SK-N-MC (cell line): ENCODE data around the gene MYH14.

Experiments
- DNase-seq: peaks from one replicate; pipeline ENCODE4 v3.0.0-alpha.2; 2011; ENCODE audit warnings: low read depth, low spot score
- H3K27ac ChIP-seq: fragments of 200-600 bp; sonication (generic); 2 replicates; pipeline ENCODE4 v1.5.1; 2016; ENCODE audit warnings: mixed run types
- H3K36me3 ChIP-seq: fragments of 200-600 bp; sonication (generic); 2 replicates; pipeline ENCODE4 v1.6.1; 2017; ENCODE audit warnings: antibody characterized with exemption, low read length, mixed read lengths; ENCODE audit not compliant: insufficient read depth
- H3K4me3 ChIP-seq: fragments of 200-600 bp; sonication (generic); 2 replicates; pipeline ENCODE4 v1.5.1; 2016
- H3K9ac ChIP-seq: fragments of 200-600 bp; sonication (generic); 2 replicates; pipeline ENCODE4 v1.8.0; 2017; ENCODE audit warnings: mixed run types, mixed read lengths; ENCODE audit not compliant: insufficient read length
- H3K9me3 ChIP-seq: fragments of 200-600 bp; sonication (generic); 2 replicates; pipeline ENCODE4 v1.6.1; 2017; ENCODE audit warnings: low read depth, mild to moderate bottlenecking, antibody characterized with exemption, low read length, moderate library complexity, mixed read lengths
- EZH2 ChIP-seq: fragments of 200-600 bp; sonication (generic); IDR thresholded peaks from one replicate; pipeline ENCODE4 v1.6.1; 2017; ENCODE audit warnings: antibody characterized with exemption
- FOXP2 ChIP-seq: optimal IDR thresholded peaks from 2 replicates; pipeline ENCODE3; 2011; ENCODE audit warnings: mild to moderate bottlenecking, moderate library complexity; ENCODE audit not compliant: insufficient read depth; ENCODE audit errors: extremely low read length, control extremely low read depth
- POLR2AphosphoS5 ChIP-seq: IDR thresholded peaks from 2 replicates; pipeline ENCODE4 v1.6.1; 2012; ENCODE audit warnings: mild to moderate bottlenecking, low read depth, low read length, borderline replicate concordance

MYH14 gene

DNA sequence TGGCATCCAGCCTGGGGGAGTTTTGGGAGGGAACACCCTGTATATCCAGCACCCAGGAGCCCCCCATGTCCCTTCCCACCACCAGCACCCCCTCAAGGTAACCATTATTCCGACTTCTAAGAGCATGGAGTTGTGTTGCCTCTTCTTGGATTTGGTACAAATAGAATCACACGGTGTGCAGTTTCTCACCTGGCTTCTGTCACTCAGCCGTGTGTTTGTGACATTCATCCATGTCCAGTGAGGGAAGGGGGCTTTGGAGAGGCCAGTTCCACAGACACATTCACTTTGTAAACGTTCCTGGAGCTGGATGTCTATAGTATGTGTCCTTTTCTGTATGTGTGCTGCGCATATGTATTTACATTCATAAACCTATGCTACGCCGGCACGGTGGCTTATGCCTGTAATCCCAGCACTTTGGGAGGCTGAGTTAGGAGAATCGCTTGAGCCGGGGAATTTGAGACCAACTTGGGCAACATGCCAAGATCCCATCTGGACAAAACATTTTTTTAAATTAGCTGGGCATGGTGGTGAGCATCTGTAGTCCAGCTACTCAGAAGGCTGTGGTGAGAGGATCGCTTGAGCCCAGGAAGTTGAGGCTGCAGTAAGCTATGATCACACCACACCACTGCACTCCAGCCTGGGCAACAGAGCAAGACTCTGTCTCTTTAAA lies 36.6 kb downstream of the MYH14 start:
- Histone ChIP-seq H3K9me3 (no peaks in the 10 kb centered on the region), H3K4me3 (no peak overlapping the region), H3K36me3 (no peaks in the 10 kb centered on the region), H3K27ac (no peak overlapping the region), H3K9ac (no peak overlapping the region)
- no peak for TF ChIP-seq FOXP2
- DNase-seq, result no peak

DNA sequence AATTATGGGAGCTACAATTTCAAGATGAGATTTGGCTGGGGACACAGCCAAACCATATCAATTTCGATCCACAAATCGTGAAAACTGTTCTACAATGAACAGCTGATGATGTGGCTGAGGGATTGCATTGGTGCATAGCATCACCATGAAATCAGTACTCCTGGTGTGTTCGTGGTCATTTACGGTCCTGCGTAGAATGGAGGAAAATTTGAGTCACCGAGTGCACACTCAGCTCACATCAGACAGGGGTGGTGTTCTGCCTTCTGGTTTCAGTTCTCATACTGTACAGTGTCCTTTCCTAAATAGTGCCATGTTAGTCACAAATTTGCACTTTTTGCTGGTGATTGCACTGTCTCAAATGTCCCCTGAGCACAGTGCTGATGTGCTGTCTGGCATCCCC lies 39.2 kb downstream of the MYH14 start:
- H3K36me3 ChIP-seq, result no peaks in the 10 kb centered on the region
- no peak for TF ChIP-seq POLR2AphosphoS5
- no peak for TF ChIP-seq EZH2
- no peak for TF ChIP-seq FOXP2
- no peaks in the 10 kb centered on the region for H3K9me3 ChIP-seq
- H3K27ac ChIP-seq, result no peak overlapping the region
- H3K9ac ChIP-seq, result no peak overlapping the region
- no peak overlapping the region for H3K4me3 ChIP-seq
- no peak for DNase-seq

DNA sequence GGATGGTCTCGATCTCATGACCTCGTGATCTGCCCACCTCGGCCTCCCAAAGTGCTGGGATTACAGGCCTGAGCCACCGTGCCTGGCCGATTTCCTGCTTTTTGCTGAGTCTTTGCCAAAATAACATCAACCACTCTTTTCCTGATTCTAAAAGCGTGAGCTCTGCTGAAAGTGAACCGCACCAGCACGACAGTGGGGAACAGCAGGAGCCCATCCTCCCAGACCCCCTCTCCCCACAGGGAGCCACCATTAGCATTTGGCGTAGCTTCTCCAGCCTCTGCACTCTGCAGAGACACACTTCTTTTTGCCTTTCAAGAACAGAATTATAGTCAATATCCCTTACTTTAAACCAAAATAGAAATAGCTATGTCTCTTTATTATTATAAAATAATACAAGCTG lies 41.3 kb downstream of the MYH14 start:
- Histone ChIP-seq H3K9ac (no peak overlapping the region), H3K27ac (no peak overlapping the region), H3K36me3 (no peaks in the 10 kb centered on the region), H3K4me3 (no peak overlapping the region), H3K9me3 (no peaks in the 10 kb centered on the region)
- TF ChIP-seq FOXP2, result no peak
- no peak for TF ChIP-seq POLR2AphosphoS5
- TF ChIP-seq EZH2, result no peak
- no peak for DNase-seq

DNA sequence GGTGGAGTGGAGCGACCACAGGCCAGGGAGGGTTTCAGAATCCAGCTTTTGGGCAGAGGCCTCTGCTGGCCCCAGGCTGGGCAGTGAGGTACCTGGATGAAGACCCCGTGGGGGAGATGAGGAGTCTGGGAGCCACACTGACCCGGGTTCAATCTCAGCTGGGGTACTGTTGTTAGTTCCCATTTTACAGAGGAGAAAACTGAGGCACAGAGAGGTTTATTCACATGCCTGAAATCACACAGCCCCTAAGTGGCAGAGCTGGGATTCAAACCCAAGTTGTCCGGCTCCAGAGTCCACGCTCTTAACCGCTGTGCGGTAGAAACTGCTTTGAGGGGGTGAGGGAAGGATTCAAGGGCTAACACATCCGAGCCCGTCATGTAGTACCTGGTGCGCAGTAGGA lies 45.0 kb downstream of the MYH14 start:
- no peaks in the 10 kb centered on the region for H3K36me3 ChIP-seq
- H3K27ac ChIP-seq, result no peak overlapping the region
- no peak overlapping the region for H3K4me3 ChIP-seq
- TF ChIP-seq EZH2, result no peak
- no peak for TF ChIP-seq FOXP2
- no peak for TF ChIP-seq POLR2AphosphoS5
- no peaks in the 10 kb centered on the region for H3K9me3 ChIP-seq
- DNase-seq, result no peak
- no peak overlapping the region for H3K9ac ChIP-seq

DNA sequence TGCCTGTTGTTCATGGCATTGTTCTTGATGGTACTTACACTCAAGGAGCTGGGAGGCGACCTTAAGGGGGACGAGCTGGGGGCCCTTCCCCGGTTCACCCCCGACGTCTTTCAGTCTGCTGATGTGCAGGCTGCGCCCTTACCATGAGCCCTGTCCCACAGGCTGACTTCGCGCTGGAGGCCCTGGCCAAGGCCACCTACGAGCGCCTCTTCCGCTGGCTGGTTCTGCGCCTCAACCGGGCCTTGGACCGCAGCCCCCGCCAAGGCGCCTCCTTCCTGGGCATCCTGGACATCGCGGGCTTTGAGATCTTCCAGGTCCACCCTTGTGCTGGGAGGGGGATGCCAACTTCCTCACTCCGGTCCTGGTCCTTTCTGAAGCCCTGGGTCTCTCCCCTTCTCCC lies 45.4 kb downstream of the MYH14 start:
- Histone ChIP-seq H3K9ac (no peak overlapping the region), H3K4me3 (no peak overlapping the region), H3K9me3 (no peaks in the 10 kb centered on the region), H3K36me3 (no peaks in the 10 kb centered on the region), H3K27ac (no peak overlapping the region)
- no peak for DNase-seq
- TF ChIP-seq POLR2AphosphoS5 (no peak), FOXP2 (no peak), EZH2 (no peak)

DNA sequence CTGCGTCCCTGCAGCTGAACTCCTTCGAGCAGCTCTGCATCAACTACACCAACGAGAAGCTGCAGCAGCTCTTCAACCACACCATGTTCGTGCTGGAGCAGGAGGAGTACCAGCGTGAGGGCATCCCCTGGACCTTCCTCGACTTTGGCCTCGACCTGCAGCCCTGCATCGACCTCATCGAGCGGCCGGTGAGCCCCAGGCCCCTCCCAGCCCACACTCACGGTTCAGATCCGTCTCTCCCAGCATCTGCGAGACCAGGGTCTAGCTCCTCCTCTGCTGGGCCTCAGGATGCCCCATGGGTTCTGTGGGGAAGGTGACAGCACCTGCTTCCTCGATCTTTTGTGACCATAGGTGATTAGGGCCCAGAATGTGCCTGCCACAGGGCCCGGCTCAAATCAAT lies 46.2 kb downstream of the MYH14 start:
- Histone ChIP-seq H3K27ac (no peak overlapping the region), H3K4me3 (no peak overlapping the region), H3K9ac (no peak overlapping the region), H3K36me3 (no peaks in the 10 kb centered on the region), H3K9me3 (no peaks in the 10 kb centered on the region)
- DNase-seq, result no peak
- TF ChIP-seq EZH2 (no peak), POLR2AphosphoS5 (no peak), FOXP2 (no peak)

DNA sequence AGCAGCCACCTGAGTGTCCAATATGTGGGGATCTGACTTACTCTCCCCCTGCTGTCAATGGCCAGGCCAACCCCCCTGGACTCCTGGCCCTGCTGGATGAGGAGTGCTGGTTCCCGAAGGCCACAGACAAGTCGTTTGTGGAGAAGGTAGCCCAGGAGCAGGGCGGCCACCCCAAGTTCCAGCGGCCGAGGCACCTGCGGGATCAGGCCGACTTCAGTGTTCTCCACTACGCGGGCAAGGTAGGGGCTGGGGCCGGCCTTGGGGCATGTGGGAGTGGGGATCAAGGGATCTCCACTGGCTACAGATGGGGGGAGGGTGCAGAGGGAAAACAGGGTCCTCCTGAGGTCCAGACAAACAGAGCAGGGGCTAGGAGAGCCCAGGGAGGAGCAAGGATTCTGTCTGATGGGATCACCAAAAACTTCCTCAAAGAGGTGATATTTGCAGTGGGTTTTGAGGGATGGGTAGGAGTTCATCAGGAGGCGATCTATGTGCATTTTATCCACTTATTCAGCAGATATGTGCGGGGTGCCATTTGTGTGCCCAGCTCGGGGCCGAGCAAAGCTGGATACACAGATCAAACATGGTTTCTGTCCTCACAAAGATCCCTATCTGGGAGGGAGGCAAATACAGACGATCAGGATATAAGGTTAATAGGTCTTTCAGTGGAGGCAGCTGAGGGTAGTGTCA lies 47.2 kb downstream of the MYH14 start:
- H3K27ac ChIP-seq, result no peak overlapping the region
- H3K9ac ChIP-seq, result no peak overlapping the region
- H3K36me3 ChIP-seq, result no peaks in the 10 kb centered on the region
- TF ChIP-seq POLR2AphosphoS5 (no peak), EZH2 (no peak), FOXP2 (no peak)
- H3K9me3 ChIP-seq, result no peaks in the 10 kb centered on the region
- no peak overlapping the region for H3K4me3 ChIP-seq
- DNase-seq, result no peak

DNA sequence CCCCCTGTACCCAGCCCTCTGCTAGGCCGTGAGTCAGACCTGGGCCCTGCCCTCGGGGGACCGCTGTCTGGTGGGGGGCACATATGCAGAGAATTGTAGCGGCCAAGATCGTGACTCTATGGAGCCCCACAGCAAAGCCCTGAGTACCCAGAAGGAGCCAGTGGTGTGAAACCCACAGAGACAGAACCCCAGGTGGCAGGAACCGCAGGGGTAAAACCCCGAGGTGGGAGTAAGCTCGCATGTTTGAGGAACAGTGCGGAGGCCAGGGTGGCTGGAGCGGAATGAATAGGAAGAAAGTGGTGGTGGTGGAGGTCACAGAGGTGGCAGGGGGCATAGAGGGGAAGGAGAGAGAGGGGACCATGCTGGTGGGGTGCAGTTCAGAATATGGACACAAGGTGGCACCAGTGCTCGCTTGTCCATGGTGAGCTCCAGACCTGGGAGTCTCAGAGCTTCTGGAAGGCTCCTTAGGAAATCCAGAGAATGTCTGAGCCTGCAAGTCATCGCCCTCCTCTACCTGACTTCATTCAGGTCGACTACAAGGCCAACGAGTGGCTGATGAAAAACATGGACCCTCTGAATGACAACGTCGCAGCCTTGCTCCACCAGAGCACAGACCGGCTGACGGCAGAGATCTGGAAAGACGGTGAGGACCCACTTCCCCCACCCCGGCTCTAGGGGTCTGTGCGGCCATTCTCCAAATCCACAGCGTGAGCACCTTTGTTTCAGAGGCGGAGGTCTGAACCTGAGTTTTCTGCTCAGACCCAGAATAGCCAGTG lies 48.9 kb downstream of the MYH14 start:
- TF ChIP-seq POLR2AphosphoS5 (no peak), FOXP2 (no peak), EZH2 (no peak)
- Histone ChIP-seq H3K9me3 (no peaks in the 10 kb centered on the region), H3K4me3 (no peak overlapping the region), H3K36me3 (no peaks in the 10 kb centered on the region), H3K9ac (no peak overlapping the region), H3K27ac (no peak overlapping the region)
- DNase-seq, result no peak

DNA sequence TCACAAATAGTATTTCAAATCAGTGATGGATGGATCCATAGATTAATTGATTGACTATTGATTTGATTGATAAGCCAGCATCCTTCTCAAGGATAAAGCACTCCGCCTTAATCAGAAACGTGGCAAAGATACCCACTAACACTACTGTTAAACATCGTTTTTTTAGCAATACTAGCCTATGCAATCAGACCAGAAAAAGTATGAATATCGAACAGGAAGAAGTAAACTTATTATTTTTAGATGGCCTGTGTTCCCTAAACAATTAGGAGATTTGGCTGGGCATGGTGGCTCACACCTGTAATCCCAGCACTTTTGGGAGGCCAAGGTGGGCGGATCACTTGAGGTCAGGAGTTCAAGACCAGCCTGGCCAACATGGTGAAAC lies 49.5 kb downstream of the MYH14 start:
- Histone ChIP-seq H3K9me3 (no peaks in the 10 kb centered on the region), H3K9ac (no peak overlapping the region), H3K4me3 (no peak overlapping the region), H3K27ac (no peak overlapping the region), H3K36me3 (no peaks in the 10 kb centered on the region)
- TF ChIP-seq FOXP2 (no peak), POLR2AphosphoS5 (no peak), EZH2 (no peak)
- DNase-seq, result no peak
